ENCODE data around the gene DNAH8. TPM values are rescaled to one million over a fixed set of nuclear protein-coding genes. Genes with fewer than 3 reads are reported as not detected.
"Not testable (repeated sequence)": the region's sequence is repeated elsewhere in the genome, so short reads cannot be mapped to it uniquely, and the experiment has no call there.

Gene DNAH8
- polyA plus RNA-seq, 3 donors = under 0.01 TPM; not detected in 2

DNA sequence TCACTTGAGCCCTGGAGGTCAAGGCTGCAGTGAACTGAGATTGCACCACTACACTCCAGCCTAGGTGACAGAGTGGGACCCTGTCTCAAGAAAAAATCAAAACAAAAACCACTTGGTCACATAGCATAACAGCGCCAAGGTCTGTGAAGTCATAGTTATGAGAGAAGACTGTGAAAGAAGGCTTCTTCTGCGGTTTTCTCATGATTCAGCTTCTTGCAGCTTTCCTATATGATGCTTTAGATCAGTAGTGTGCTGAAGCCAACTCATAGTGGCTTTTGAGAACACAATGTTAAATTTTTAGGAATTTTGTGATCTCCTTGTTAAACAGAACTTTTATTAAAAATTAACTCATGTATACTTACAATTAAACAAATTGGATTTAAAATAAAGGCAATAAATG is 197.3 kb downstream of the DNAH8 start:
- H3K27ac ChIP-seq (ENCODE audit: low read depth, low read length) = no peak overlapping the region
- 89 to 96% (median 92%) methylated on average over 2 of the region's 2 CpGs for WGBS, 3 donors

DNA sequence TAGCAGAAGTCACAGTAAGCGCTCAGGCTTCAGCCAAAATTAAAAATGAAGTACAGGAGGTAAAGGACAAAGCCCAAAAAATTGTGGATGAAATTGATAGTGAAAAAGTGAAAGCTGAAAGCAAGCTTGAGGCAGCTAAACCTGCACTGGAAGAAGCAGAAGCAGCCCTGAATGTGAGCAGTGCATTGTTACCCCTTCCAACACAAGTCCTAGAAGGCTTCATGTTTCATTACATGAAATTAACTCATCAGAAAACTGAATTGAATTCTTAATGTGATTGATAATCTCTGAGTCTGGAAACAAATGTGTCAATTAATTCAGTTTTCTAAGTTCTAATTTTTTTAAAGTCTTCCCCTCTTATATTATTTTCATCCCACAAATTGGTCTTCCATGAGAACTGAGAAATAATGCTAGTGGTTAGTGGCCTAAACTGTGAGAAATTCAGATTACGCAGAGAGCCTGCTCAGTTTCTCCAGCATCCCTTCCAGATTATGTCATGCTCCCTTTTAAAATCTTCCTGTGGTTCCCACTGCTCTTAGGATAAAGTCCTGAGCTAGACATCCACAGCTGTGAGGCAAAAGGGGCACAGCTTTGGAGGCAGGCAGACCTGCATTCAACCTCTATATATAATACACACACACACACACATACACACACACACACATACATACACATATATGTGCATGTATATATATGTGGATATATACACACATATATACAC is 200.3 kb downstream of the DNAH8 start:
- no peak overlapping the region for H3K27ac ChIP-seq (ENCODE audit: low read depth, low read length)
- WGBS, 3 donors = 91 to 95% (median 94%) methylated on average over 2 of the region's 2 CpGs

DNA sequence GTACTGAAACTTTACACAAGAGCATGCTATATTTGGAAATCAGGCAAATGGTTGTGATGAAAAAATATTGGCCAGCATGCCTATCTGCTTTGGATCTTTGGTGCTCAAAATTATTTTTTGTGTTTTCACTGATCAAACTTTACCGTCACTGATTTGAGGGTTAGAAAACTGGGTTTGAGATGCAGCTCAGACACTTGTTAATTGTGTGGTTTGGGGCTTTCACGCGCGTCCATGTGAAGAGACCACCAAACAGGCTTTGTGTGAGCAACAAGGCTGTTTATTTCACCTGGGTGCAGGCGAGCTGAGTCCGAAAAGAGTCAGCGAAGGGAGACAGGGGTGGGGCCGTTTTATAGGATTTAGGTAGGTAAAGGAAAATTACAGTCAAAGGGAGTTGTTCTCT is 206.4 kb downstream of the DNAH8 start:
- 73 to 80% (median 74%) methylated on average over 8 of the region's 8 CpGs for WGBS, 3 donors
- not testable (repeated sequence) for H3K27ac ChIP-seq (ENCODE audit: low read depth, low read length)

DNA sequence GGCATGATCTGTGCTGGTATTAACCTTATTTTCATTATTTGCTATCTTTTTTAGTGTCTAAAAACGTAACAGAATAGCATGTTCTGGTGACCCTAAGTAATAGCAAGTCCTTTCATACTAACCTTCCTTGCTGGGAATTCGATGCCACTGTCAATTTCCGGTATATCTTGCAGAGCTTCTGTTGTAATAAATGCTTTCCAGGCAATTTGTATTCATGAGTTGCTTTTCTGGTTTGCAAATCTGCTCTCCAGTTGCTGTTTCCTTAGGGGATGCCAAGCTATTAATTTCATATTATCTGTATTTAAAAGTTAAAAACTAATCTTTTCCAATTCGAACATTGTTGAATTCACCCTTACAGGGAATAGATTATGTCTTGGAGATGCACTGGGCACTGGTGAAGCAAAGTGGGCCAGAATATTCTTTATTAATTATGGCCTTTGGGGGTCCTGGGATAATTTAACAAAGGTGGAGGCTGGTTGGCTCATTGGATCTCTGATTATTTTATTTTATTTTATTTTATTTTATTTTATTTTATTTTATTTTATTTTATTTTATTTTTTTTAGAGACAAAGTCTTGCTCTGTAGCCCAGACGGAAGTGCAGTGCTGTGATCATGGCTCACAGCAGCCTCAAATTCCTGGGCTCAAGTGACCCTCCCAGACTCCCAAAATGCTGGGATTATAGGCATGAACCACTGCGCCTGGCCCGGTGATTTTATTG is 209.8 kb downstream of the DNAH8 start:
- 78 to 86% (median 86%) methylated on average over 7 of the region's 7 CpGs for WGBS, 3 donors
- H3K27ac ChIP-seq (ENCODE audit: low read depth, low read length) = no peak overlapping the region

DNA sequence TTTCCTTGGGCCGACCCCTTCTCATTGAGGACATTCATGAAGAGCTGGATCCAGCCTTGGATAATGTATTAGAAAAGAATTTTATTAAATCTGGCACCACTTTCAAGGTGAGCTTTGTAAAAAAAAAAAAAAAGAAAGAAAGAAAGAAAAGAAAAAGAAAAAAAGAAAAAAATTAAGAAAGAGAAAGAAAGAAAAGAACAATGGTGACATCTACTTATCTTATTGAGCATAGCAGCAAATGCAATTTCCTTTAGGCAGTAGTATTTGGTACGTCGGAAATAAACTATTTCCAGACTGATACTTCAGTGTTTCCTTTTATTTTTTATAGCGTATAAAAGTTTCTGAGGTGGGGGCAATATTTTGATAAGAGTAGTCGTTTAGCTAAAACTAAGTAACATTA is 214.4 kb downstream of the DNAH8 start:
- no peak overlapping the region for H3K27ac ChIP-seq (ENCODE audit: low read depth, low read length)
- WGBS, 3 donors = 72 to 77% (median 77%) methylated on average over 5 of the region's 5 CpGs

DNA sequence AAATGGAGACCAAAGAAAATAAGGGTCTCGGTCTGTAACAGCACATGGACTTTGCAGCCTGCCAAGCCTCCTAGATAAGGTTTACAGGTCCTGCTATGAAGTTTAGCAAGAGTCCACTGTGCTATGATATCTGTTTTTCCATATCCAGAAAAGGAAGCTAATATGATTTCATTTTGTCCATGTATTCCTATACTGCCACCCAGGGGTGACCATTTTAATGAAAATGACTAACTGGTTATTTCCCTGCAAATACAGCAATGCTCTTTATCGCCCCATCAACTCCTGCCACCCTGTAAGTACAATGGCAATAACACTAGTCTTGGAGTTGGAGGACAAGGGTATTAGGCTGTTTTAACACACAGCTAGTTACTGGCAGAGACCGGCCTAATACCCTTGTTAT is 218.3 kb downstream of the DNAH8 start:
- 54 to 72% (median 59%) methylated on average over 3 of the region's 3 CpGs for WGBS, 3 donors
- H3K27ac ChIP-seq (ENCODE audit: low read depth, low read length) = no peak overlapping the region

DNA sequence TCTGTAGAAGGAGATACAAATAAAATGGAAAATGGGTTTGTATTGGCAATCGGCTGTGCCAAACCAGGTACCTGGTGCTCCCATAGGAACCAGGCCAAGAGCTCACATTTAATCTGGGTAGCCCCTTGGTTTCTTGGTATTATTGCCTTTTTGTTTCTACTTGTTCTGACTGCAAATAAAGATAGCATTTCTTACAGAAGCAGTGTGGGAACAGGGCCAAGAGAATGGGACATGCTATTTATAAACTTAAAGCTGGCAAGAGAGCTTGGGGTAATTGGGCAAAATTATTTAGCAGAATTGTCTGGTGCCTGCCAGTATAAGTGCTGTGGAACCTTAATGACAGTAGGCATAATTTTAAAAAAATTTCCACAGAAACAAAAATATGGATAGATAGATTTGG is 219.9 kb downstream of the DNAH8 start:
- WGBS, 3 donors = 50 to 88% (median 84%) methylated on average over 1 of the region's 1 CpG

DNA sequence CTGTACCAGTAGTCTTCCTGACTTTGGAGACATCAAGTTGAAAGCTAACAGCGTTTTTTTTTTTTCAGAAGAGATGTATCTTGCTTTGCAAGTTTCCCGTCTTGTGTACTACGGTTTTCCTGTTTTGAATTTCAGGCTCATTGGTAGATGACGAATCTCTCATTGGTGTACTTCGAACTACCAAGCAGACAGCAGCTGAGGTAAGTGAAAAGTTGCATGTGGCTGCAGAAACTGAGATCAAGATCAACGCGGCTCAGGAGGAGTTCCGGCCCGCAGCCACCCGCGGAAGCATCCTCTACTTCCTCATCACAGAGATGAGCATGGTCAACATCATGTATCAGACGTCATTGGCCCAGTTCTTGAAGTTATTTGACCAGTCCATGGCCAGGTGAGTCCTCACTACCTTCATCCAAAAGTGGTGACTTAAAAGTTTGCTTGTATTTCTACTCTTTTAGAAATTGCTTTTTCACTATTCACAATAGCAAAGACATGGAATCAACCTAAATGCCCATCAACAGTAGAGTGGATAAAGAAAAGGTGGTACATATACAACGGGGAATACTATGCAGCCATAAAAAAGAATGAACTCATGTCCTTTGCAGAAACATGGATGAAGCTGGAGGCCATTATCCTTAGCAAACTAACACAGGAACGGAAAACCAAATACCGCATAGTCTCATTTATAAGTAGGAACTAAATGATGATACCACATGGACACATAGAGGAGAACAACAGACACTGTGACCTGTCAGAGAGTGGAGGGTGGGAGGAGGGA is 222.9 kb downstream of the DNAH8 start:
- WGBS, 3 donors = 90 to 93% (median 90%) methylated on average over 15 of the region's 15 CpGs

More for the DNA sequence above, 219.9 kb downstream of the DNAH8 start:
- H3K27ac ChIP-seq (ENCODE audit: low read depth, low read length) = no peak overlapping the region

DNA sequence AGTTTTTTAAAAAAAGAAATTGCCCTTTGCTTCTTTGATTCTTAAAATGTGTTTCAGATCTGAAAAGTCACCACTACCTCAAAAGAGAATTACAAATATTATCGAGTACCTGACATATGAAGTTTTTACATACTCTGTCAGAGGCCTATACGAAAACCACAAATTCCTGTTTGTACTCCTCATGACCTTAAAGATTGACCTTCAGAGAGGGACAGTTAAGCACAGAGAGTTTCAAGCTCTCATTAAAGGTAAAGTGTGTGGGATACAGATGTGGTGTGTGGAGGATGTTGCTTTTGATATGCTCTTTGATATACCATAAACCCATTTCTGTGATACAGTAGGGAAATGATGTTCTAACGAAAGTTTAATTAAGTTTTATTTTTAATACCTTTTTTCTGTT is 223.6 kb downstream of the DNAH8 start:
- H3K27ac ChIP-seq (ENCODE audit: low read depth, low read length) = no peak overlapping the region
- 84 to 89% (median 89%) methylated on average over 3 of the region's 3 CpGs for WGBS, 3 donors

More for the DNA sequence above, 222.9 kb downstream of the DNAH8 start:
- H3K27ac ChIP-seq (ENCODE audit: low read depth, low read length) = no peak overlapping the region

DNA sequence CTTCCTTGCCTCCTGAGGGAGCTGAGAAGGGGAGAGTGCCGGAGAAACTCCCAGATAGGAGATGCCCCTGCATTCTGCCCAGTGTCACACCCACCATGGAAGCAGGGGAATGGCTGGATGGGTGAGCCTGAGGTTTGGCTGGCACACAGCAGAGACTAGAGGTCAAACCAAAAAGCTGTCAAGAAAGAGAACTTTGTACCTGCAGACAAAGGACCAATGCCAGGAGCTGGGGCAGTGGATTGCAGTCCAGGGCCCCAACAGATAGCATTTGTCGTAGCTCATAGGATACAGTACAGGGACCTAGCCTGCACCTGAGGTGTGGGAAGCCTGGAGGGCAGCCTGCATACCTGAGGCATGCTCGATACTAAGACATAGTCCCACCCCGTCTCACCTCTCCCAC is 227.3 kb downstream of the DNAH8 start:
- WGBS, 3 donors = 57 to 96% (median 87%) methylated on average over 4 of the region's 4 CpGs
- no peak overlapping the region for H3K27ac ChIP-seq (ENCODE audit: low read depth, low read length)

DNA sequence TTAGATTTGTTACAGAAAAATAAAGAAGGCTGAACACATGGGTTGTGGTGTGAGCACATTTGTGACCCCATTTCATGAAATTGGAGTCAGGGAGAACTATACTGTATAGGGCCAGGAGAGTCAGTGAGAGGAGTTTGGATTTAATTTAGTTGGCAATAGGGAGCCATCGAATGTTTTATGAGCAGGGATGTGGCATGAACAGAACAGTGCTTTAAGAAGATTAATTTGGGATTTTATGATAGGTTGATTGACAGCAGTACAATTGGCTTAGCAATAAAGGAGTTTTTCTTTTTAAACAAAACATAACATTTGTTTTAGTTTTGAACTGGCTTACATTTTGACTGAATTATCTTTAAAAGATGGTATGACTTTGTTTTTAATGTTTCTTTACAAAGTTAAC is 227.9 kb downstream of the DNAH8 start:
- 81 to 96% (median 85%) methylated on average over 1 of the region's 1 CpG for WGBS, 3 donors
- no peak overlapping the region for H3K27ac ChIP-seq (ENCODE audit: low read depth, low read length)

DNA sequence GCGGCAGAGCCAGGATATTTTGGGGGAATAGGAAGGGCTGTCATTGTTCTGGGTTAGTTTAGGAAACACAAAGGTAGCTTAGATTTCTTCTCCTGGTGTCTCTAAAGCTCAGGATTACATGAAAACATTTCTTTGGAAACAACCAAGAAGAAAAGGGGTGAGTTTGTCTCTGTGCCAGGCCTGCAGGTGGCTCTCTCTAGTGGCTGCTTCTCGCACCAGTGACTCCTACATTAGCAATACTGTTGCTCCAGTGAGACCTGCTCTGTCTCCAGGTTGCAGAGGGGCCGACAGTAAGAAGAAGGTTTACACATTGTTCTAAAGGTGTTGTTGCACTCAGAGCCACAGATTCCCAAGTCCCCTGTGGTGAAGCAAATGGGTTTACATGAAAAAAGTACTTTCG is 228.9 kb downstream of the DNAH8 start:
- no peak overlapping the region for H3K27ac ChIP-seq (ENCODE audit: low read depth, low read length)
- 77 to 79% (median 78%) methylated on average over 4 of the region's 4 CpGs for WGBS, 3 donors

DNA sequence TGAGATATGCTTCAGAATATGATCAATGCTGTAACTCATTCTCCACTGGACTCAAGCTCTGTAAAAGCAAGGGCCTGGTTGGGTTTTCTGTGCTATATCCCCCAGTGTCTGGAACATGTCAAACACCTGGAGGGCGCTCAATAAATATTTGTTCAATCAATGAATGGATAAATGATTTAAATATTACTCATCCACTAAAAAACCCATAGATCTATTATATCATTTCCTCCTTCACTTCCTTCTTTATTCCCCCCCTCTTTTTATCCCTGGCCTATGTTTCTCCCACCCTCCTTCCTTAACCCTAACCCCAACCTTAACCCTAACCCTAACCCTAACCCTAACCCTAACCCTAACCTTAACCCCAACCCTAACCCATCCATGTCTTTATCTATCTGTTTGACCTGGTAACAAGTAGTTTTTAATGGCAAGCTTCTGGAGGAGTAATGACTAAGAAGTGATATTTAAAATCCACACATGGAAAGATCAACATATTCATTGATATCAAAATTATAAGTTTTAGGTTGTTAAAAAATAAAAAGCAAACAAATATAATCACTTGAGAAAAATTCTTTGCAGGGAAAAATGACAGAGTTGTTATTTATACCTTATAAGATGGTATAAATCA is 229.7 kb downstream of the DNAH8 start:
- H3K27ac ChIP-seq (ENCODE audit: low read depth, low read length) = no peak overlapping the region
- 76 to 100% (median 83%) methylated on average over 1 of the region's 1 CpG for WGBS, 3 donors

DNA sequence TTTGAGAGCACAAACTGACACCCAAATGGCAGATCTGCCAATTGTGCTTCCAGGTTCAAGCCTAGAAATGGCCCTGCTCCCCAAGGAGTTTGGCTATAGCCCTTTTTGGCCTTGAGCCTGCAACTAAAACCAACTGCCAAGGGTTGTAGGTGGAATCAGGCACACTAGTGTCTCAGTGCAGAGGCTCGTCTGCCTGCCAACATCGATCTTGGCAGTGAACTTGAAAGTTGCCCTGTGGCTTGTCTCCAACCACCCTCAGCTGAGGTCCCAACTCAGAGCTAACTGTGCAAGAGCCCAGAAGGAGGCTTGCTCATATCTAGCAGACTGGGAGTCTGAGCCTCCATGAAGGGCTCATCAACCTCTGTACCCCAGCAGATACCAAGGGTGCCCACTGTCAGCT is 240.8 kb downstream of the DNAH8 start:
- 52 to 83% (median 73%) methylated on average over 2 of the region's 2 CpGs for WGBS, 3 donors
- no peak overlapping the region for H3K27ac ChIP-seq (ENCODE audit: low read depth, low read length)

DNA sequence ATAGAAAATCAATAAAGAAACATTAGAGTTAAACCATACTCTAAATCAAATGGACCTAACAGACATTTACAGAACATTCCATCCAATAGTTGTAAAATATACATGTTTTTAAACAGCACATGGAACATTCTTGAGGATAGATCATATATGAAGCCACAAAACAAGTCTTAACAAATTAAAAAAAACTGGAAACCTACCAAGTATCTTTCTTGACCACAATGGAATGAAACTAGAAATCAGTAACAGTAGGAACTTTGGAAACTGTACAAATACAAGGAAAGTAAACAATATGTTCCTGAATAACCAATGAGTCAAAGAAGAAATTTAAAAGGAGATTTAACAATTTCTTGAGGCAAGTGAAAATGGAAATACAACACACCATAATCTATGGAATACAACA is 242.3 kb downstream of the DNAH8 start:
- no peak overlapping the region for H3K27ac ChIP-seq (ENCODE audit: low read depth, low read length)

DNA sequence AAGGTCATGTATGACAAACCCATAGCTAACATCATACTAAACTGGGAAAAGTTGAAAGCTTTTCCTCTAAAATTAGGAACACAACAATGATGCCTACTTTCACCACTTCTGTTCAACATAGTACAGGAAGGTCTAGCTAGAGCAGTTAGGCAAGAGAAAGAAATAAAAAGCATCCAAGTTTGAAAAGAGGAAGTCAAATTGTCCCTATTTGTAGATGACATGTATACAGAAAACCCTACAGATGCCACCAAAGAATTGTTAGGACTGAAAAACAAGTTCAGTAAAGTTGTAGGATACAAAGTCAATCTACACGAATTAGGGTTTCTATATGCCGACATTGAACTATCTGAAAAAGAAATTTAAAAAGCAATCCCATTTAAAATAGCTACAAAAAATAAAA is 244.0 kb downstream of the DNAH8 start:
- no peak overlapping the region for H3K27ac ChIP-seq (ENCODE audit: low read depth, low read length)
- WGBS, 3 donors = 85 to 88% (median 86%) methylated on average over 2 of the region's 2 CpGs

DNA sequence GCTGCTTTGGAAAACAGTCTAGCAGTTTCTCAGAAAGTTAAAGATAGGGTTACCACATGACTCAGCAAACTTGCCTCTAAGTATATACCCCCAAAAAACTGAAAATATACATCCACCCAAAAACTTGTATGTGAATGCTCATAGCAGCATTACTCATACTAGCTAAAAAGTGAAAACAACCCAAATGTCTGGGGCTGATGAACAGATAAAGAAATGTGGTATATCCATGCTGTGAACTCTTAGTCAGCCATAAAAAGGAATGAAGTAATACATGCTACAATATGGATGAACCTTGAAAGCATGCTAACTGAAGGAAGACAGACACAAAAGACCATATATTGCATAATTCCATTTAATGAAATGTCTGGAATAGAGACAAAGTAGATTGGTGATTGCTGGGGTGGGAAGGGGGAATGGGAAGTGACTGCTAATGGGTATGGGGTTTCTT is 253.6 kb downstream of the DNAH8 start:
- H3K27ac ChIP-seq (ENCODE audit: low read depth, low read length) = no peak overlapping the region

DNA sequence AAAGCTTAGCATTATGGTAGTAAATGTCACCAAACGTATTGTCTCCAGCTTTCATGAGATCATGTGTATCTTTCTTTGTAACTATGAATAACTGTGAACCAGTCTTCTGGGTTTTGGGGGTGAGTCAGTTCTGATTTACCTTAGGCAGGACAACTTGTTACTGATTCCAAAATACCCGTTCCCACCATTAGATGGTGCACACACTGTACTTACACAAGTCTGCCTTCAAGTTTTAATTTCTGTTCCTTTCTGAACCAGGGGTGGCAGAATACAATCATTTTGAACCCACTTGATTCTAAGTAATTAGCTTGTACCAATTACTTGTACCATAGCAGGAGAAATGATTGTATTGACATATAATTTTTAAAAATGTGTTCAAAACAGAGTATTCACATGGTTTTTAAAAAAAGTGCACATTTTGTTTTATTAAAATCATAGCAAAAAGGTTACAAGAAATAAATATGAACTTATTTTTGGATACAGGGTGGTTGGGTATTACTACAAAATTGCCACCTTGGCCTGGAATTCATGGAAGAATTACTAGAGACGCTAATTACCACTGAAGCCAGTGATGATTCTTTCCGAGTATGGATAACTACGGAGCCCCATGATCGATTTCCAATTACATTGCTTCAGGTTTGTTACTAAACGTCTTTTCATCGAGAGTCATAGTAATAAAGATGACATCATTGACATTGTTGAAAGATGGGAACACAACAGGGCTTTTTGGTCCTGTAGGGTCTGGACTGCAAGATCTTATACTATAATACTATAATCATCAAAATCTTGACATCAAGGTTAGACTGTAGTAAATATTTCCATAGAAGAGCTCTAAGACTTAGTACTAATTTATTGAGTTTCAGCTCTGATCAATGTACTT is 258.3 kb downstream of the DNAH8 start:
- WGBS, 3 donors = 67 to 70% (median 69%) methylated on average over 8 of the region's 8 CpGs
- no peak overlapping the region for H3K27ac ChIP-seq (ENCODE audit: low read depth, low read length)
